HK-2 (cell line): ENCODE results near the gene OLFML3.
A peak's percentile ranks its signal among the peaks of the same experiment; 100 is the strongest.

Experiments
- DNase-seq: peaks from one replicate; pipeline ENCODE4 v3.0.0-alpha.2; 2018; ENCODE audit not compliant: unreplicated experiment

Gene OLFML3

DNA sequence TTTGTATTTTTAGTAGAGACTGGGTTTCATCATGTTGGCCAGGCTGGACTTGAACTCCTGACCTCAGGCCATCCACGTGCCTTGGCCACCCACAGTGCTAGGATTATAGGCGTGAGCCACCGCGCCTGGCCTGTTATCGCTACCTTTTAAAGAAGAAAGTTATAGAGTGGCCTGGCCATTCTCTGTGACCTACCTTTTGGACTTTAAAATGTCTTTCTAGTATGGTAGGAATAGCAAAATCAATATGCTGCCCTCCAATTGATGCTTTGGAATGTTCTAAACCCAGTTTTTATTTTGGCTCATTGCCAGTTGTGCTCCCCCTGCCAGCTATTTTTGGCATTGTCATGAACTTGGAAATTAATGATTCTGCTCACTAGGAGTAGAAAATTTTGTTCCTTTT is 30.3 kb upstream of the OLFML3 start:
- DNase-seq, result no peak

GRCh38 chr1:113950908-113951307 is 28.4 kb upstream of the OLFML3 start:
- no peak for DNase-seq

DNA sequence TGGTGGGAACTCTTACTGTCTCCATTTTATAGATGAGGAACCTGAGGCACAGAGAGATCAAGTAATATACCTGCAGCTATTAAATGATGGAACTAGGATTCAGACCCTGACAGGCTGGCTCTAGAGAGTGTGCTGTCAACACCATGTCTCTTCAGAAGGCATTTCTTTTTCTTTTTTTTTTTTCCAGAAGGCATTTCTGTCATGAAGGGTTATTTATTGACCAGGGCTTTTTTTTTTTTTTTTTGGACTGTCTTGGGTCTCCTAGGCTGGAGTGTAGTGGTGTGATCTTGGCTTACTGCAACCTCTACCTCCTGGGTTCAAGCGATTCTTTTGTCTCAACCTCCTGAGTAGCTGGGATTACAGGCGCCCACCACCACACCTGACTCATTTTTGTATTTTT is 27.6 kb upstream of the OLFML3 start:
- DNase-seq, result no peak

- DNase-seq, result no peak
Observed at GRCh38 chr1:113957984-113958383, 21.3 kb upstream of the OLFML3 start.

GRCh38 chr1:113958691-113959090 is 20.6 kb upstream of the OLFML3 start:
- DNase-seq, result no peak

DNA sequence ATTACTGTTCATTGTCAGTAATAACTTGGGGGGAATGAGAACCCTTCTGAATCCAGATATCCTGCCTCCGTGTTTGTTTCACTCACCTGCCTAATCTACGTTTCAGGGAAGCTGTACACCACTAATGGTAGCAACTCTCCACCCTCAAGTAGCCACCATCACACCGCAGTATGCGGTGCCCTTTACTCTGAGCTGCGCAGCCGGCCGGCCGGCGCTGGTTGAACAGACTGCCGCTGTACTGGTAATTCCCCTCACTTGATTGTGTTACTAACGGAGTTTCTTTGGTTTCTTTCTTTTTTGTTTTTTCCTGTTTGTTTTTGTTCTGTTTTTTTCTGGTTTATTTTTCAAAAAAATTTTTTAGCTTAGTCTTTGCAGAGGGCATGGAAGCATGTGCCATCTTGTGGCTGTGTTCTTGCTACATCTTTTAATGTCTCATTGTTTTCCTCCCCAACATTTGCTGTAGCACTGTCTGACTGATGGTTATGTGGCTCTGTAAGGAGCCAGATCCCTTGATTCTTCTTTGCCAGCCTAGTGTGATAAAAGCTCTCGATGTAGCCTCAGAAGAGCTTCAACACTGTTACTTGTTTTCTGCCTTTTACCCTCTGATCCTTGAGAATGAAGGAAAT is 15.9 kb upstream of the OLFML3 start:
- no peak for DNase-seq

- DNase-seq, result no peak
Observed at GRCh38 chr1:113965703-113966412, 13.4 kb upstream of the OLFML3 start.

DNA sequence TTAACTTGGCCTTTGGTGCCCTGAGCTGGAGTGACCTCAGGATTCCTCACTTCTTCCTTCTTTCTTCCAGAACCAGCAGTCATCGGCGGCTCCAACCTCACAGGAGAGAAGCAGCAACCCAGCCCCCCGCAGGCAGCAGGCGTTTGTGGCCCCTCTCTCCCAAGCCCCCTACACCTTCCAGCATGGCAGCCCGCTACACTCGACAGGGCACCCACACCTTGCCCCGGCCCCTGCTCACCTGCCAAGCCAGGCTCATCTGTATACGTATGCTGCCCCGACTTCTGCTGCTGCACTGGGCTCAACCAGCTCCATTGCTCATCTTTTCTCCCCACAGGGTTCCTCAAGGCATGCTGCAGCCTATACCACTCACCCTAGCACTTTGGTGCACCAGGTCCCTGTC is 6.3 kb upstream of the OLFML3 start:
- DNase-seq, result no peak

DNA sequence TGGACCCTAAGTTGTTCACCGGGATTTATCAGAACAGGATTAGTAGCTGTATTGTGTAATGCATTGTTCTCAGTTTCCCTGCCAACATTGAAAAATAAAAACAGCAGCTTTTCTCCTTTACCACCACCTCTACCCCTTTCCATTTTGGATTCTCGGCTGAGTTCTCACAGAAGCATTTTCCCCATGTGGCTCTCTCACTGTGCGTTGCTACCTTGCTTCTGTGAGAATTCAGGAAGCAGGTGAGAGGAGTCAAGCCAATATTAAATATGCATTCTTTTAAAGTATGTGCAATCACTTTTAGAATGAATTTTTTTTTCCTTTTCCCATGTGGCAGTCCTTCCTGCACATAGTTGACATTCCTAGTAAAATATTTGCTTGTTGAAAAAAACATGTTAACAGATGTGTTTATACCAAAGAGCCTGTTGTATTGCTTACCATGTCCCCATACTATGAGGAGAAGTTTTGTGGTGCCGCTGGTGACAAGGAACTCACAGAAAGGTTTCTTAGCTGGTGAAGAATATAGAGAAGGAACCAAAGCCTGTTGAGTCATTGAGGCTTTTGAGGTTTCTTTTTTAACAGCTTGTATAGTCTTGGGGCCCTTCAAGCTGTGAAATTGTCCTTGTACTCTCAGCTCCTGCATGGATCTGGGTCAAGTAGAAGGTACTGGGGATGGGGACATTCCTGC is 3.9 kb upstream of the OLFML3 start:
- DNase-seq, result no peak

GRCh38 chr1:113976609-113977278 is 2.5 kb upstream of the OLFML3 start:
- peak; percentile 23 for DNase-seq

DNA sequence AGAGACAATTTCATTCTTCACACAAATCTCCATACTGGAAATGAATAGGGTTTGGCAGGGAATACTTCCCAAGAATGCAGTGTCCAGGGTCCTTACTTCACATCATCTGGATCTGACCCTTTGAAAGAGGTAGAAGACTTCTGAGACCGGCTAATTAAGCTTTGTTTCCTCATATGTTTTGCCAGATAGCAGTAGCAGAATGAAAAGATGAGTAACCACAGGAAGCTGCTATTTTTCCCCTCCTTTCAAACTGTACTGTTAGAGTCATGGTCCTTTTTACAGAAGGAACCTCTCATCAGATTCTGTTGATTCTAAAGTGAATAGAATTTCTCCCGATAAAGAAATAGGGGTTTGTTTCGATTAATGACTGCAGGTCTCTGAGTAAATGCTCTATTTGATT is 1.4 kb upstream of the OLFML3 start:
- no peak for DNase-seq

- DNase-seq, result no peak
Observed at GRCh38 chr1:113980110-113980509, 836 bp downstream of the OLFML3 start.

DNA sequence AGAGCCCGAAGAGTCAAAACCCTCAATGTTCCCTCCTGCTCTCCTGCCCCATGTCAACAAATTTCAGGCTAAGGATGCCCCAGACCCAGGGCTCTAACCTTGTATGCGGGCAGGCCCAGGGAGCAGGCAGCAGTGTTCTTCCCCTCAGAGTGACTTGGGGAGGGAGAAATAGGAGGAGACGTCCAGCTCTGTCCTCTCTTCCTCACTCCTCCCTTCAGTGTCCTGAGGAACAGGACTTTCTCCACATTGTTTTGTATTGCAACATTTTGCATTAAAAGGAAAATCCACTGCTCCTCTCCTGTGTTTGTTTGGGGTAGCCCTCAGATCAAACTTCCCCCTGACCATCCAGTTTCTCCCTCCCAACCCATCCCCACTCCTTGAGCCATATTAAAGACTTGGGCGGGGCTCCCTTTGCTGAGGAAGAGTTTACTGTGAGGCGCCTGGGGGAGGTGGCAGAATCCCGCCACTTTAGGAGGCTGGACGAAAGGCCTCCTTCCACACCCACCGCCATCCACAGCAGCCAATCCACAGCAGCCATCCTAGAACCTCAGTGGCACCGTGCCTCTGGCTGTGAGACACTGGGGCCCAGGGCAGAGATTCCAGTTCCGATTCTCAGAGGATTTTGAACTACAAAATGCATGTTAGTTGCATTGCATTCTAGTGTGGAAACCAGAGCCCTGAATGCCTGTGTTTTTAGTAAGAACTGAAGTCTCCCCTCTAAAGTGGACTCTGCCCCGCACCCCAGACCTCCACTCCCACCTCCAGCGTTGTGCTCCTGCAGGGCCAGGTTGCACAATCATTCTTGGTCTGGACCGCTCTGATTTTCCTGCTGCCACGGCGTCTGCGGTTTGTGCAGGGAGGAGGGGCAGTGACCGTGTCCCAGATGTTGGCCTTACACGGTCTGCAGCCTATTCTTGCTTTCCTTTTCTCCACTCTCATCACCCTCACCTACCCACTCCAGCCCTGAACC is 3.0 kb downstream of the OLFML3 start:
- DNase-seq, result peak; percentile 11

GRCh38 chr1:113982949-113983348 is 3.7 kb downstream of the OLFML3 start:
- DNase-seq, result no peak

GRCh38 chr1:113983391-113983790 is 4.1 kb downstream of the OLFML3 start:
- DNase-seq, result no peak

DNA sequence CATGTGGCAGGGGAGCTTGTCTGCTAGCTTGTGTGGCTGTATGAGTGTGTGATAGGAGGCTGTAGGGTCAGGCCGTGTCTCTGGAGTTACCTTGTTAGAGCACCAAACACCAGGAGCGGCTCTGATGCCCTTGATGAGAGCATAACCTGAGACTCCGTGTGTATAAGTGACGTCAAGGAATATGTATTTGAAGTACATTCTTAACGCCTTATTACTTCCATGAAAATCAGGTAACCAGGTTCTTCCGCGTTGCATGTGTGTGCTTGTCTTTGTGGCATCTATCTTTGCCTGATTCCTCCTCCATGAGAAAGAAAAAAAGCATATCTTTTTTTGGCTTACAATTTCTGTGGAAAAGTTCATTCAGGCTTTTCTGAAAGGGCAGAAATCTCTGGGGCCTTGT is 4.6 kb downstream of the OLFML3 start:
- DNase-seq, result no peak

- no peak for DNase-seq
Observed at GRCh38 chr1:113984710-113985109, 5.4 kb downstream of the OLFML3 start.

- DNase-seq, result no peak
Observed at GRCh38 chr1:113986802-113987201, 7.5 kb downstream of the OLFML3 start.

- DNase-seq, result no peak
Observed at GRCh38 chr1:113987259-113987658, 8.0 kb downstream of the OLFML3 start.

- DNase-seq, result no peak
Observed at GRCh38 chr1:113990530-113990929, 11.3 kb downstream of the OLFML3 start.

GRCh38 chr1:113990961-113991360 is 11.7 kb downstream of the OLFML3 start:
- DNase-seq, result no peak
